ENCODE measurements around the gene RPTOR. TPM values are rescaled to one million over a fixed set of nuclear protein-coding genes. Genes with fewer than 3 reads are reported as not detected.

RPTOR gene
- total and polyA plus RNA-seq, 2 experiments from 2014 or later, result 13.2 to 37.9 TPM

- H3K4me3 ChIP-seq, result no peak overlapping the region
- no peak overlapping the region for H3K27ac ChIP-seq
- no peak for TF ChIP-seq CTCF (IDR thresholded peaks at IDR 0.05; ENCODE audit: low read depth, low read length)
- DNase-seq (ENCODE audit: low read depth in 1 of 2, low spot score in 1 of 2), result no peak
- no peaks in the 10 kb centered on the region for H3K36me3 ChIP-seq
- no peaks in the 10 kb centered on the region for H3K27me3 ChIP-seq
- H3K9me3 ChIP-seq (ENCODE audit: low read depth), result no peaks in the 10 kb centered on the region
- H3K4me1 ChIP-seq (ENCODE audit: low read depth), result no peaks in the 10 kb centered on the region
These were observed 101.7 kb downstream of the RPTOR start for GRCh38 chr17:80646328-80646727.

GRCh38 chr17:80647746-80648145 lies 103.1 kb downstream of the RPTOR start:
- peak in 1 of 2 donors; percentile 61 for DNase-seq (ENCODE audit: low read depth in 1 of 2, low spot score in 1 of 2)
- no peak overlapping the region for H3K27ac ChIP-seq

GRCh38 chr17:80649200-80649644 lies 104.6 kb downstream of the RPTOR start:
- no peak for DNase-seq (ENCODE audit: low read depth in 1 of 2, low spot score in 1 of 2)
- no peak for TF ChIP-seq CTCF (IDR thresholded peaks at IDR 0.05; ENCODE audit: low read depth, low read length)
- H3K9me3 ChIP-seq (ENCODE audit: low read depth), result no peaks in the 10 kb centered on the region
- H3K27me3 ChIP-seq, result no peaks in the 10 kb centered on the region
- no peak overlapping the region for H3K4me3 ChIP-seq
- H3K4me1 ChIP-seq (ENCODE audit: low read depth), result no peaks in the 10 kb centered on the region
- H3K36me3 ChIP-seq, result no peaks in the 10 kb centered on the region
- H3K27ac ChIP-seq, result no peak overlapping the region

More at GRCh38 chr17:80647746-80648145, 103.1 kb downstream of the RPTOR start:
- Histone ChIP-seq H3K9me3 (ENCODE audit: low read depth) (no peaks in the 10 kb centered on the region), H3K4me3 (no peak overlapping the region), H3K36me3 (no peaks in the 10 kb centered on the region), H3K27me3 (no peaks in the 10 kb centered on the region), H3K4me1 (ENCODE audit: low read depth) (no peaks in the 10 kb centered on the region)
- no peak for TF ChIP-seq CTCF (IDR thresholded peaks at IDR 0.05; ENCODE audit: low read depth, low read length)

- Histone ChIP-seq H3K4me3 (no peak overlapping the region), H3K9me3 (ENCODE audit: low read depth) (no peaks in the 10 kb centered on the region), H3K27ac (no peak overlapping the region), H3K4me1 (ENCODE audit: low read depth) (no peaks in the 10 kb centered on the region), H3K36me3 (no peaks in the 10 kb centered on the region), H3K27me3 (no peaks in the 10 kb centered on the region)
- DNase-seq (ENCODE audit: low read depth in 1 of 2, low spot score in 1 of 2), result peak; percentile 72 to 95
- peak; percentile 56 for TF ChIP-seq CTCF (IDR thresholded peaks at IDR 0.05; ENCODE audit: low read depth, low read length)
These were observed 105.2 kb downstream of the RPTOR start for GRCh38 chr17:80649672-80650330.

GRCh38 chr17:80650331-80650672 lies 105.7 kb downstream of the RPTOR start:
- H3K9me3 ChIP-seq (ENCODE audit: low read depth), result no peaks in the 10 kb centered on the region

More at GRCh38 chr17:80650331-80650672, 105.7 kb downstream of the RPTOR start:
- Histone ChIP-seq H3K4me3 (no peak overlapping the region), H3K27me3 (no peaks in the 10 kb centered on the region), H3K27ac (no peak overlapping the region), H3K36me3 (no peaks in the 10 kb centered on the region), H3K4me1 (ENCODE audit: low read depth) (no peaks in the 10 kb centered on the region)
- DNase-seq (ENCODE audit: low read depth in 1 of 2, low spot score in 1 of 2), result no peak
- TF ChIP-seq CTCF (IDR thresholded peaks at IDR 0.05; ENCODE audit: low read depth, low read length), result no peak

All from cardiac muscle cell (in vitro differentiated cells and primary cell).